HUES64 (cell line): ENCODE data around the gene NUDT9.
"Not testable (repeated sequence)": the region's sequence is repeated elsewhere in the genome, so short reads cannot be mapped to it uniquely, and the experiment has no call there.

Experiments
- H3K27ac ChIP-seq: 2 replicates; pipeline ENCODE4 v1.7.0; 2013; ENCODE audit warnings: low read depth, low read length, inconsistent platforms
- H3K27me3 ChIP-seq: 2 replicates; pipeline ENCODE4 v1.6.1; 2013; ENCODE audit warnings: mild to moderate bottlenecking, low read length; ENCODE audit not compliant: insufficient read depth
- H3K36me3 ChIP-seq: 2 replicates; pipeline ENCODE4 v1.6.1; 2013; ENCODE audit warnings: mild to moderate bottlenecking, low read length; ENCODE audit not compliant: insufficient read depth
- H3K4me1 ChIP-seq: 2 replicates; pipeline ENCODE4 v1.6.1; 2013; ENCODE audit warnings: mild to moderate bottlenecking, low read length, moderate library complexity; ENCODE audit not compliant: insufficient read depth
- H3K4me3 ChIP-seq: 2 replicates; pipeline ENCODE4 v1.5.1; 2013; ENCODE audit warnings: mild to moderate bottlenecking, low read length, moderate library complexity
- H3K9ac ChIP-seq: 2 replicates; pipeline ENCODE4 v1.6.1; 2013; ENCODE audit warnings: mild to moderate bottlenecking, low read depth, low read length
- H3K9me3 ChIP-seq: 2 replicates; pipeline ENCODE4 v1.6.1; 2013; ENCODE audit warnings: low read depth, low read length; ENCODE audit not compliant: insufficient read depth
- WGBS: fragments of 150-250, 120-280 bp; methylation state at CpG from one replicate; pipeline ENCODE4 v1.1.7; 2013; ENCODE audit warnings: missing lambda C conversion rate; 5-methylcytosine and 5-hydroxymethylcytosine counted together

NUDT9 gene

GRCh38 chr4:87462102-87462501 lies 39.7 kb downstream of the NUDT9 start:
- no peak overlapping the region for H3K4me3 ChIP-seq
- no peak overlapping the region for H3K27ac ChIP-seq
- peaks cover 18% of the 10 kb centered on the region for H3K36me3 ChIP-seq
- H3K9ac ChIP-seq = no peak overlapping the region
- no peaks in the 10 kb centered on the region for H3K27me3 ChIP-seq
- WGBS = 94% methylated on average over 1 of the region's 2 CpGs
- H3K9me3 ChIP-seq = no peaks in the 10 kb centered on the region
- peaks cover 12% of the 10 kb centered on the region; the same call in 1 of the 2 replicates for H3K4me1 ChIP-seq

- Histone ChIP-seq H3K36me3 (no peaks in the 10 kb centered on the region), H3K27me3 (no peaks in the 10 kb centered on the region), H3K9me3 (no peaks in the 10 kb centered on the region), H3K4me1 (peaks cover 11% of the 10 kb centered on the region; the same call in 1 of the 2 replicates), H3K27ac (no peak overlapping the region), H3K4me3 (no peak overlapping the region), H3K9ac (no peak overlapping the region)
- 62% methylated on average over 7 of the region's 7 CpGs for WGBS
These were observed 43.5 kb downstream of the NUDT9 start for GRCh38 chr4:87465739-87466366.

- H3K36me3 ChIP-seq = no peaks in the 10 kb centered on the region
- H3K27me3 ChIP-seq = no peaks in the 10 kb centered on the region
- WGBS = 94% methylated on average over 6 of the region's 6 CpGs
- no peak overlapping the region for H3K9ac ChIP-seq
- no peak overlapping the region for H3K27ac ChIP-seq
- no peaks in the 10 kb centered on the region for H3K9me3 ChIP-seq
- H3K4me3 ChIP-seq = no peak overlapping the region
- peaks cover 2% of the 10 kb centered on the region; the same call in 1 of the 2 replicates for H3K4me1 ChIP-seq
These were observed 47.0 kb downstream of the NUDT9 start for GRCh38 chr4:87469390-87469789.

- WGBS = 94% methylated on average over 2 of the region's 3 CpGs
- no peak overlapping the region for H3K27ac ChIP-seq
These were observed 54.6 kb downstream of the NUDT9 start for GRCh38 chr4:87476934-87477333.

GRCh38 chr4:87478732-87479250 lies 56.4 kb downstream of the NUDT9 start:
- WGBS = 54% methylated on average over 1 of the region's 1 CpG
- Histone ChIP-seq H3K9ac (no peak overlapping the region), H3K4me3 (no peak overlapping the region), H3K36me3 (no peaks in the 10 kb centered on the region), H3K9me3 (no peaks in the 10 kb centered on the region), H3K4me1 (peaks cover 28% of the 10 kb centered on the region), H3K27ac (peak overlapping the region; percentile 48; the same call in 1 of the 2 replicates), H3K27me3 (no peaks in the 10 kb centered on the region)

More at GRCh38 chr4:87476934-87477333, 54.6 kb downstream of the NUDT9 start:
- Histone ChIP-seq H3K9ac (no peak overlapping the region), H3K27me3 (no peaks in the 10 kb centered on the region), H3K36me3 (no peaks in the 10 kb centered on the region), H3K4me1 (peaks cover 28% of the 10 kb centered on the region), H3K9me3 (no peaks in the 10 kb centered on the region), H3K4me3 (no peak overlapping the region)

- Histone ChIP-seq H3K27ac (no peak overlapping the region), H3K4me1 (peaks cover 27% of the 10 kb centered on the region), H3K27me3 (no peaks in the 10 kb centered on the region), H3K9me3 (no peaks in the 10 kb centered on the region), H3K9ac (no peak overlapping the region; the same call in 1 of the 2 replicates), H3K36me3 (no peaks in the 10 kb centered on the region), H3K4me3 (no peak overlapping the region)
These were observed 59.0 kb downstream of the NUDT9 start for GRCh38 chr4:87481377-87481776.

- H3K4me1 ChIP-seq = peaks cover 11% of the 10 kb centered on the region; the same call in 1 of the 2 replicates
- H3K9ac ChIP-seq, H3K36me3 ChIP-seq, H3K9me3 ChIP-seq, H3K27ac ChIP-seq, H3K27me3 ChIP-seq, H3K4me3 ChIP-seq: not testable (repeated sequence)
These were observed 60.9 kb downstream of the NUDT9 start for GRCh38 chr4:87483247-87483646.

GRCh38 chr4:87488666-87489065 lies 66.3 kb downstream of the NUDT9 start:
- 65% methylated on average over 4 of the region's 4 CpGs for WGBS

GRCh38 chr4:87489678-87490077 lies 67.3 kb downstream of the NUDT9 start:
- Histone ChIP-seq H3K27ac (no peak overlapping the region), H3K27me3 (no peaks in the 10 kb centered on the region), H3K36me3 (no peaks in the 10 kb centered on the region), H3K4me1 (peaks cover 15% of the 10 kb centered on the region), H3K9me3 (no peaks in the 10 kb centered on the region), H3K9ac (no peak overlapping the region), H3K4me3 (no peak overlapping the region)
- WGBS = 95% methylated on average over 2 of the region's 2 CpGs

More at GRCh38 chr4:87488666-87489065, 66.3 kb downstream of the NUDT9 start:
- H3K9ac ChIP-seq, H3K36me3 ChIP-seq, H3K4me3 ChIP-seq, H3K9me3 ChIP-seq, H3K27me3 ChIP-seq, H3K27ac ChIP-seq: not testable (repeated sequence)
- peaks cover 15% of the 10 kb centered on the region for H3K4me1 ChIP-seq

GRCh38 chr4:87490664-87491369 lies 68.4 kb downstream of the NUDT9 start:
- Histone ChIP-seq H3K27ac (peak overlapping the region; percentile 48; the same call in 1 of the 2 replicates), H3K4me1 (peaks cover 15% of the 10 kb centered on the region), H3K4me3 (no peak overlapping the region), H3K9ac (no peak overlapping the region), H3K9me3 (no peaks in the 10 kb centered on the region), H3K27me3 (no peaks in the 10 kb centered on the region), H3K36me3 (no peaks in the 10 kb centered on the region)
- WGBS = 62% methylated on average over 1 of the region's 1 CpG

- H3K9ac ChIP-seq = no peak overlapping the region
These were observed 69.1 kb downstream of the NUDT9 start for GRCh38 chr4:87491436-87491835.

More at GRCh38 chr4:87491436-87491835, 69.1 kb downstream of the NUDT9 start:
- no peaks in the 10 kb centered on the region for H3K9me3 ChIP-seq
- WGBS = 88% methylated on average over 2 of the region's 2 CpGs
- peaks cover 15% of the 10 kb centered on the region for H3K4me1 ChIP-seq
- H3K27me3 ChIP-seq = no peaks in the 10 kb centered on the region
- H3K36me3 ChIP-seq = no peaks in the 10 kb centered on the region
- H3K4me3 ChIP-seq = no peak overlapping the region
- H3K27ac ChIP-seq = no peak overlapping the region
